8988T (cell line): ENCODE data around the gene CENPVL2.
"Not testable (repeated sequence)": the region's sequence is repeated elsewhere in the genome, so short reads cannot be mapped to it uniquely, and the experiment has no call there.

ENCODE experiments used
- DNase-seq: peaks from one replicate; pipeline ENCODE4 v3.0.0; 2011

CENPVL2 gene

GRCh38 chrX:51682720-51683062 is at the start of gene CENPVL2:
CENPVL2 (minus strand) TSS chrX:51682831; CDS start chrX:51682831, 0 bp downstream.
- not testable (repeated sequence) for DNase-seq

DNA sequence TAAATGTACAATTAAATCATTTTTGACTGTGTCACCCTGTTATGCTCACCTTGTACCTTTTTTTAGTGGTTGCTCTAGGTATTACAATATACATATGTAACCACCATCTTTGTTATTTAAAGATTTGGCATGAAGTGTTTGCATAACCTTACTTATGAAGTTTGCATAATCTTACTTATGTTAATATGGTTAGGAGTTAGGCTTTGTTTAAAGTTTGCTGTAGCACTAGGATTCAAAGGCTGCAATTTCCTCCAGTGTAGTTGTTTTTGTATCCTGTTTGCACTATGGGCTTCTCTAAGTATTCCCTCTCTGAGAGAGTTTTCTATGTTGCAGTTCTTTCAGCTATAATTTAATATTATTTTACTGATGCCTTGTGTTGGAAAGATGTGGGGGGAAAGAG is 45.6 kb upstream of the CENPVL2 start:
- no peak for DNase-seq

- not testable (repeated sequence) for DNase-seq
These were observed 30.5 kb upstream of the CENPVL2 start for GRCh38 chrX:51712943-51713647.

GRCh38 chrX:51710277-51711164 is 27.9 kb upstream of the CENPVL2 start, which contains the start of gene CENPVL1:
CENPVL1 (plus strand) TSS chrX:51710512; CDS start chrX:51710512, 0 bp downstream.
- DNase-seq = not testable (repeated sequence)

- DNase-seq = no peak
These were observed 14.8 kb upstream of the CENPVL2 start for GRCh38 chrX:51697397-51697796.

DNA sequence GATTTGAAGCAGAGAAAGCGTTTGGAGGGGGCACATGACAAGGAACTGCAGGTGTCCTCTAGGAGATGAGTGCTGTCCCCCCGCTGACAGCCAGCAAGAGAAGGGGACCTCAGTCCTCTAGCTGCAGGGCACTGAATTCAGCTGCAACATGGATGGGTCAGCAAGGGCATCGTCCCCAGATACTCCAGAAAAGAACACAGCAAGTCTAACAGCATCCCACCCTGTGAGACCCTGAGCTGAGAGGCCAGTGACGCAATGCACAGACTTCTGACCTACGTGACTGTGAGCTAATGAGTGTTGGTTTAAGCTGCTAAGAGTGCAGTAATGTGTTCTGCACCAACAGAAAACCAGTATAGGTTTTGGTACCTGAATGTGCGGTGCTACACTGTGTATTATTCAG is 11.6 kb upstream of the CENPVL2 start:
- no peak for DNase-seq

GRCh38 chrX:51681808-51682719 is 567 bp downstream of the CENPVL2 start:
- not testable (repeated sequence) for DNase-seq

DNA sequence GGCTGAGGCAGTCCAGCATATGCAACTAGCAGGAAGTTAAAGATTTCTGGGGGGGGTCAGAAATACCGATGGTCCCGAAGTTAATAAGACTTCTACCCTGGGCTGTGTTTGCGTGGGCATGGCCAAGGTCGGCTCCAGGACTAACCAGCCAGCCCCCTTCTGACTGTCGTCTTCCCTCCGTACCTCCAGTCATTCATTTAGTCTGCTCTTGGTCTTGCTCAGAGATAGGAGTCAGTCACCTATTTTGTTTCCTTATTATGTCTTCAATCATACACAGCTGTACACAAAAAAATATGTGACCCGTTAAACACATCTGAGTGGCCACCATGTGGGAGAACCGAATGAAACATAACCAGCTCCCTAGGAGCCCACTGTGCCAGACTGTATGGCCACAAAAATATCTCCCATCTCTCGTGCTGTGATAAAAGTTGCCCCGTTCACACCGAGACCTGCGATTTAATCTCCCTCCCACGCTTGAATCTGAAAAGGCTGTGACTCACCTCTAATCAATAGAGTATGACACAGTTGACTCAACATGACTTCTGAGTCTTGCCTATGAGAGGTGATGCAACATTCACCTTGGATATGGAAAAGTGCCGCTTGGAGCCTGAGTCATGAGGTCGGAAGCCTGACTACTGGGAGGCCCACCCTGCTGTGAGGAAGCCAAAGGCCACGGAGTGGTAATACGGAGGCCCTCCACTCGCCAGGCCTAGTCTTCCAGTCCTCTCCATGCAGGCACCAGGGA is 2.8 kb downstream of the CENPVL2 start:
- not testable (repeated sequence) for DNase-seq

- DNase-seq = no peak
These were observed 16.6 kb downstream of the CENPVL2 start for GRCh38 chrX:51665981-51666380.

DNA sequence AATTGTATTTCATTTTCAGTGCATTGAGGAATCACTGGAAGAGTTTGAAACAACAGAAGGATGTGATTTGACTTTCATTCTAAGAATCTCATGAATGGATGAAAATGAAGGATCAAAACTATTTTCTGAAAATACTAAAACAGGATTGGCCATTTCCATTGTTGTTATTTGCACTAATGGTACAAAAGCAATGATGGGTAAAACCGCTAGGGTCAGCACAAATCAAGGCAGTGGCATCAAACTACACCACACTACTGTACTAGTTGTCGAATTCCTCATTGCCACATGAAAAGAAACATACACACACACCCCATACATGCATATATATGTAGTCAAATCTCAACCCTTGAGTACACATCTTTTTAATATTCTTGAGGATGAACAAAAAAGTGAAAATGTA is 39.3 kb downstream of the CENPVL2 start:
- no peak for DNase-seq

DNA sequence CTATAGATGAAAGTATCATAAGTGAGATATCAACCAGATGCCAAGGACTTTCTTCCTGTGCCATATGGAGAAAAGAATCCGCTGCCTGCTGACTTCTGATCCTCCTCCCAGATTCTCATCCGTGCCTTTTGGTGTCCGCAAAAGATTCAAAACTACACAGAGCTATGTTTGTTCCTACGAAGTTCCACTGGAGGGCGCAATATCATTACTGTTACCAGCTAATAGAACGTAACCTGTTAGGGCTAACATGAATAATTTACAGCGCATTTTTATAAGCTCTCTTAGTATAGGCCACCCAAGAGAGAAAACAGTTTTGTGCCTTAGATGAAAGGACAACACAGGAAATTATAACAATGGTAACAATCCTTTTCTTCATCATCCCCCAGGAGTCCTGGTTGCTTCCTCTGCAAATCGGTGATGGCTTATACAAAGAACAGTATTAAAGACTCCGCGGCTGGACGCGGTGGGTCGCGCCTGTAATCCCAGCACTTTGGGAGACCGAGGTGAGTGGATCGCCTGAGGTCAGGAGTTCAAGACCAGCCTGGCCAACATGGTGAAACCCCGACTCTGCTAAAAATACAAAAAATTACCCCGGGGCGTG is 41.1 kb downstream of the CENPVL2 start:
- no peak for DNase-seq

GRCh38 chrX:51636511-51636910 is 46.1 kb downstream of the CENPVL2 start:
- DNase-seq = not testable (repeated sequence)
